ENCODE data around the gene AASDHPPT. TPM values are rescaled to one million over a fixed set of nuclear protein-coding genes. Genes with fewer than 3 reads are reported as not detected.

The AASDHPPT gene
- total and polyA plus RNA-seq, 4 donors, result 13.1 to 29.9 (median 21.6) TPM

- Histone ChIP-seq H3K9ac (ENCODE audit: low read depth in 1 of 2, low read length in 2 of 2) (no peak overlapping the region), H3K27me3 (ENCODE audit: control insufficient read depth in 4 of 4, insufficient read depth in 4 of 4, low read length in 3 of 4) (no peaks in the 10 kb centered on the region), H3K4me3 (ENCODE audit: low read depth in 1 of 3, low read length in 3 of 3) (no peak overlapping the region), H3K27ac (ENCODE audit: low read depth in 1 of 2, low read length in 2 of 2) (no peak overlapping the region), H3K4me1 (ENCODE audit: control insufficient read depth in 4 of 4, insufficient read depth in 4 of 4, low read length in 3 of 4) (no peaks in the 10 kb centered on the region), H3K9me3 (ENCODE audit: control insufficient read depth in 4 of 4, low read length in 3 of 4) (no peaks in the 10 kb centered on the region), H3K36me3 (ENCODE audit: control insufficient read depth in 4 of 4, insufficient read depth in 3 of 4, low read depth in 1 of 4, low read length in 3 of 4) (no peaks in the 10 kb centered on the region)
- no peak for TF ChIP-seq SP1 (IDR thresholded peaks at IDR 0.05)
- TF ChIP-seq YY1 (IDR thresholded peaks at IDR 0.05), result no peak
- no peak for TF ChIP-seq JUND (IDR thresholded peaks at IDR 0.05)
- TF ChIP-seq FOXA1 (IDR thresholded peaks at IDR 0.05), result no peak
- no peak for TF ChIP-seq TAF1 (conservative IDR thresholded peaks at IDR 0.05)
- no peak for TF ChIP-seq EGR1 (IDR thresholded peaks at IDR 0.05; ENCODE audit: low read depth in 2 of 2)
- no peak for TF ChIP-seq REST (IDR thresholded peaks at IDR 0.05)
- no peak for TF ChIP-seq MAX (IDR thresholded peaks at IDR 0.05)
- no peak for TF ChIP-seq NR2F2 (IDR thresholded peaks at IDR 0.05)
- no peak for TF ChIP-seq HNF4G (IDR thresholded peaks at IDR 0.05)
- no peak for TF ChIP-seq ATF3 (IDR thresholded peaks at IDR 0.05)
- no peak for TF ChIP-seq HNF4A (conservative IDR thresholded peaks at IDR 0.05)
- TF ChIP-seq CTCF (IDR thresholded peaks at IDR 0.05; ENCODE audit: low read depth, low read length, missing input control), result no peak
- TF ChIP-seq GABPA (IDR thresholded peaks at IDR 0.05 in 1 of 2, conservative IDR thresholded peaks at IDR 0.05 in 1 of 2), result no peak
- TF ChIP-seq ZBTB33 (IDR thresholded peaks at IDR 0.05), result no peak
- no peak for DNase-seq (ENCODE audit: low spot score)
- 82% methylated on average over 5 of the region's 5 CpGs for WGBS
Observed at GRCh38 chr11:106049727-106050476, 27.6 kb upstream of the AASDHPPT start.
